ENCODE results near the gene PTPRN2.

DNA sequence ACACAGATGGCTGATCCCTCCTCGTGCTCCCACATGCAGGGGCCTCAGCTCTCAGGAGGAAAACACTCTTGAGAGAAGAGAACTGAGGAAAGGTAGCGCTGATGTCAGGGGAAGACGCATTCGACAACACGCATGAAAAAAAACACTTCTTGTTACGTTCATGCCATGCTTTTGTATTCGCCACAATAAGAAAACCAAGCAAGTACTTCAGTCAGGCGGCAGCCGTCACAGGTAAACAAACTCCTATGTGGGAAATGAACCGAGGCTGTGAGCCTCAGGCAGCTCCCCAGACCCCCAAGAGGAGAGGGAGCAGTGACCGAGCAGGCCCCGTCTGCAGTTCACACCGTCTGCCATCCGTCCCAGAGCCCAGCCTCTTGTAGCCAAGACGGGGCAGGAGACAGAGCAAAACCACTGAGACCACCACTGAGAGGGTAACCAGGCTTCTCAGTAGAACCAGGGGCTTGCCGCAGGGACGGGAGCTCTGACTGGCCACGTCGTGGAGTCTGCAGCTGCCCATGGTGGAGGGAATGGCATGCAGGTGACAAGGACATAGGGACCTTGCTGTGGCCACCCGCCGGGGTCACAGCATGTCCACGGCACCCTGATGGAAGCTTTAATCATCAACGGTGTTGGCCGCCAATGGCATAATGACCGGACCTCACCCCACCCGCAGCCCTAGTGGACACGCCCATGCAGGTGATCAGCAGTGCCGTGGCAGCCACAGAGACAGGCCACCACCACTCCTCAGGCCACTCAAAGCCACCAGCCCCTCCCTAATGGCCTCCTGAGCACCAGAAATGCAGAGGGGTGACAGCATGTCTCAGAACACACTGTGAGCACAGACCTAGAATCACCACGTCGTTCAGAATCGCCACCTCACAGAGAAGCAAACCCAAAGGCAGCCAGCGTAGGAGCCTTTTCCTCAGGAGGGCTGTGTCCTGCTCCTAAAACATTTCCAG lies 304.3 kb downstream of the PTPRN2 start:
- TF ChIP-seq CTCF (IDR thresholded peaks at IDR 0.05; ENCODE audit: extremely low read depth in 1 of 2, insufficient read depth in 1 of 2, low read depth in 1 of 2, low read length in 2 of 2) (no peak), POLR2A (IDR thresholded peaks at IDR 0.05; ENCODE audit: low read depth, low read length) (no peak), POLR2AphosphoS5 (IDR thresholded peaks at IDR 0.05; ENCODE audit: insufficient read depth, low read depth, low read length) (no peak), MAX (IDR thresholded peaks at IDR 0.05; ENCODE audit: insufficient read depth, insufficient read length) (no peak), EZH2 (IDR thresholded peaks at IDR 0.05; ENCODE audit: borderline replicate concordance, low read depth, low read length, severe bottlenecking) (no peak)

All from endothelial cell of umbilical vein (primary cell).